GM18873 (cell line): ENCODE measurements around the gene CD101.
"Not testable (repeated sequence)": the region's sequence is repeated elsewhere in the genome, so short reads cannot be mapped to it uniquely, and the experiment has no call there.

ENCODE experiments used
- ATAC-seq: cut with Tn5 transposase; IDR thresholded peaks from one replicate; pipeline ENCODE4 v1.9.1; 2021; ENCODE audit warnings: mild to moderate bottlenecking, moderate library complexity, moderate number of reproducible peaks; ENCODE audit not compliant: unreplicated experiment, low FRiP score

CD101 gene, protein sequence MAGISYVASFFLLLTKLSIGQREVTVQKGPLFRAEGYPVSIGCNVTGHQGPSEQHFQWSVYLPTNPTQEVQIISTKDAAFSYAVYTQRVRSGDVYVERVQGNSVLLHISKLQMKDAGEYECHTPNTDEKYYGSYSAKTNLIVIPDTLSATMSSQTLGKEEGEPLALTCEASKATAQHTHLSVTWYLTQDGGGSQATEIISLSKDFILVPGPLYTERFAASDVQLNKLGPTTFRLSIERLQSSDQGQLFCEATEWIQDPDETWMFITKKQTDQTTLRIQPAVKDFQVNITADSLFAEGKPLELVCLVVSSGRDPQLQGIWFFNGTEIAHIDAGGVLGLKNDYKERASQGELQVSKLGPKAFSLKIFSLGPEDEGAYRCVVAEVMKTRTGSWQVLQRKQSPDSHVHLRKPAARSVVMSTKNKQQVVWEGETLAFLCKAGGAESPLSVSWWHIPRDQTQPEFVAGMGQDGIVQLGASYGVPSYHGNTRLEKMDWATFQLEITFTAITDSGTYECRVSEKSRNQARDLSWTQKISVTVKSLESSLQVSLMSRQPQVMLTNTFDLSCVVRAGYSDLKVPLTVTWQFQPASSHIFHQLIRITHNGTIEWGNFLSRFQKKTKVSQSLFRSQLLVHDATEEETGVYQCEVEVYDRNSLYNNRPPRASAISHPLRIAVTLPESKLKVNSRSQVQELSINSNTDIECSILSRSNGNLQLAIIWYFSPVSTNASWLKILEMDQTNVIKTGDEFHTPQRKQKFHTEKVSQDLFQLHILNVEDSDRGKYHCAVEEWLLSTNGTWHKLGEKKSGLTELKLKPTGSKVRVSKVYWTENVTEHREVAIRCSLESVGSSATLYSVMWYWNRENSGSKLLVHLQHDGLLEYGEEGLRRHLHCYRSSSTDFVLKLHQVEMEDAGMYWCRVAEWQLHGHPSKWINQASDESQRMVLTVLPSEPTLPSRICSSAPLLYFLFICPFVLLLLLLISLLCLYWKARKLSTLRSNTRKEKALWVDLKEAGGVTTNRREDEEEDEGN

GRCh38 chr1:117001254-117001927, at the start of gene CD101:
Gene CD101 (plus strand): TSS chr1:117001760. CDS start chr1:117001818, 58 bp downstream.
- peak; percentile 89 for ATAC-seq

GRCh38 chr1:116952738-116953275, 48.8 kb upstream of the CD101 start:
- ATAC-seq: no peak

DNA sequence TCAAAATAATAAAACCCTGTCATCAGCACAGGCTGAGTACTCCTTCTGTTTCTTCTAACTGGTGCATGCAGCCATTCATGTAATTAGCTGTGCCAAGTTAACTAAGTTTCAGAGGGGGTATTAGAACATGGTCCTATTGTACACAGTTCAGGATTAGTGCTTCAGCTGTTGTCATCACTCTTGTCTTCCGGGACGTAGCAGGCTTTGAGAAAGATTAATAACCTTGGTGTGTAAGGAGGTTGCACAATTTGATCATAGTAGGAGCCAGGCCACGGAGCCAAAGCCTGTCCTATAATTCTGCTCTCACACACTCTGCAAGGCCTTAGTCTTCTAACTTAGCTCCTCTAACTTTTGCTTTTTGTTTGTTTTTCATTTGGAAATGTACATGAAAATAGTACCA, 47.1 kb upstream of the CD101 start:
- ATAC-seq: no peak

- ATAC-seq: no peak
Observed at GRCh38 chr1:116956378-116956777, 45.2 kb upstream of the CD101 start.

GRCh38 chr1:116957646-116958045, 43.9 kb upstream of the CD101 start:
- no peak for ATAC-seq

DNA sequence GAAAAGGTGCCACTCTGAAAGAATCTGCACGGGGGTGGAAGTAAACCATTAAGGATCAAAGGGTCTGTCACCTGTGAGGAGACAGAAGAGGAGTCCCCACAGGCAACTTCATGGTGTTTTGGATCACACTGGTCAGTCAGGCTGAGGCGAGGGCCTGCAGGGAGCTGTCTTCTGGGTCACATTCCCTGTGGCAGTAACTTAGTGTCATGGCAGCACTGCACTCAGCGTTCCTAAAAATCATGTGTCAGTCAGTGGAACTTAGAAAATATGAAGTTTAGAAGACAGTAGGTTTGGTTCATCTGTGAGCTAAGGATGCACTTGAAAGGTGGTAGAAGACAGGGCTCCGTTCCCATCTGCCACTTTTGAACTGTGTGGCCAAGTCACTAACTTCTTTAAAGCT, 43.5 kb upstream of the CD101 start:
- no peak for ATAC-seq

GRCh38 chr1:116958977-116959376, 42.6 kb upstream of the CD101 start:
- ATAC-seq: no peak

DNA sequence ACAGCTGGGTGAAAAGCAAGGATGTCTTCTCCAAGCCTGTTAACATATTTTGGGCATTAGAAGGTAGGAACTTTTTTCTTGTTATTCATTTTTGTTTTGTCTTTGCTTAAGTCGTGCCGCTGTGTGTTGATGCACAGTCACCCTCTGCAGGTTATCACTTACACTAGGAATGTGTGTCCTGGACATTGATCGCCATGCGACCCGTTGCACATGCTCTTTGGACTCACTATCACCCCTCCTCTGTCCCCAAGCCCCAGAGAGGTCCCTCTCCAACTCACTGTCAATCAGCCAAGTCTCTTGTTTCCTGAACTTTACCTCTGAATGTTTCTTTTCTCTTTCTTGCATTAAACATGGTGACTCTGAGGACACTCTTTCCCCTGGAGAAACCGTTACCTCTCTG, 40.0 kb upstream of the CD101 start:
- ATAC-seq: no peak

GRCh38 chr1:116962987-116963639, 38.4 kb upstream of the CD101 start:
- no peak for ATAC-seq

- ATAC-seq: no peak
Observed at GRCh38 chr1:116966791-116967190, 34.8 kb upstream of the CD101 start.

DNA sequence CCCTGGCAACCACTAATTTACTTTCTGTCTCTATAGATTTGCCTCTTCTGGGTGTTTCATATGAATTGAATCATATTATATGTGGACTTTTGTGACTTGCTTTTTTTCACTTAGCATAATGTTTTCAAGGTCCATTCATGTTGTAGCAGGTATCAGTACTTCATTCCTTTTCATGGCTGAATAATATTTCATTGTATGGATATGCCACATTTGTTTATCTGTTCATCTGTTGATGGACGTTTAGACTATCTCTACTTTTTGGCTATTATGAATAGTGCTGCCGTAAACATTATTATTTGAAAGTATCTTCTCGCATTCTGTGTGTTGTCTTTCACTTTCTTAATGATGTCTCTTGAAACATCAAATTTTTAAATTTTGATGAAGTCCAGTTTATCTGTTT, 32.8 kb upstream of the CD101 start:
- ATAC-seq: no peak

DNA sequence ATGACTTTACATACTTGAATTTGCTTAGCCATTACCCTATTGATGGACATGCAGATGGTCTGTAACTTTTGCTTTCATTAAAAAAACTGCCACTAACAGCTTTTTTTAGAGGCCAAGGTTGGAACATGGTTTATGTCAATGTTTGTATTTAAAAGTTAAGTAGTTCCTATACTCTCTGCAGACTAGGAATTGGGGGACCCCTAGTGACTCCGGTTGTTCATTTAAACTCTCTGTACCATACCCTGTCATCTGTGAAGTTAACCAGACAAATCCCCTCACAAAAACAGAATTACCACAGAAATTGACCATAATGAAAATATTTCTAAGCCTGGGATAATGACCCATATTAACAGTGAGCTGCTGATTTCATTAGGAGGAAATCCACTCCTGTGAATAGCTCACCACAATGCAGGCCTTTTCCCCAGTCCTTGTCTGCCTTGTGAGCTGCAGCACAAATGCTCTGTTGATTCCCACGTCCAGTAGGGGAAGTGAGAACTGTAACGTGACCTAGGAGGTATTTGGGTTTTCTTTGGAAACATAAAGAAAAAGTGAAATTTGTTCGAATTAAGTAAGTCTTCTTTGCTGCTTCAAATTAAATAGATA, 30.2 kb upstream of the CD101 start:
- no peak for ATAC-seq

DNA sequence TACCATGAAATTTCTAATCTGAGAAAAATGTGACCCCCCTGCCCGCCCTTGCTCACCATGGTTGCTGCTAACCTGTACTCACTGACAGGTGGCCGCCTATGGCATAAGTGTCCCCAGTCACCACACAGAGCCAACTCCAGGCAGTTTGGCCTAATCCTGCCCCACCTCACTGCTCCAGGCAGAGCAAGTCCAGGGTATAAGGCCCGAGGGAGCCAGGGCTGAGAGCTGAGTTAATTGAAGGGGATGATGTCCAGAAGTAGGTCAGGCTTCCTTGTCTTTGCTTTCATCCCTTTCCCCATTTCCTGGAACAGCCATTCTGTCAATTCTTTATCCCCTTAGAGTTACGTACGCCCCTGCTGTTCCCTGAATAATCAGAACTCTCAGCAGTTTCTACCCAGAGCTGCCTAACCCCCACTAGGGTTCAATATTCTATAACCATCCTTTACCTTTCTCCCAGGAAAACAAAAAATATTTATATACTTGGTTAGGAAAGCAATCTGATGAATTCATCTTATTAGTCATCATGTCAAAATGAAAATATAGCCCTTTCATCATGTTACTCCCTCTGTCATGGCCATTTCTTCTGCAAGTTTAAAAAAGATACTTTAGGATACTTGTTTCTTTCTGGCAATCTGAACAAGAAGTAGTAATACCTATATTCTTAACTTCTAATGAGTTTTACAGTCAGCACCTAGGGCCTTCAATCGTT, 29.4 kb upstream of the CD101 start:
- ATAC-seq: no peak

DNA sequence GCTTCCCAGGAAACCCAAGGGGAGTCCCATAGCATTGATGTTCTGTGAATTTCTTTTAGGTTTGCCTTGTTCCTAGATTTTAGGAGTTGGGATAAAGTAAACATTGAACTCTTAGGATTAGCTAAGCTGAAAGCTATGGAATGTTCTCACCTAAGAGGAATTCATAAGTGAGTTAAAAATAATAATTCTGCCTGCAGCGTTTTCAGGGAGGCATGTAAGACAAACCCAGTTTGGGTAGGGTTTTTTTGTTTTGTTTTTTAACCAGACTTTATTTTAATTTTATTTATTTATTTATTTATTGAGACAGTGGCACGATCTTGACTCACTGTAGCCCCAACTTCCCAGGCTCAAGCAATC, 28.9 kb upstream of the CD101 start:
- no peak for ATAC-seq

GRCh38 chr1:116980309-116980708, 21.3 kb upstream of the CD101 start:
- ATAC-seq: not testable (repeated sequence)

GRCh38 chr1:116981521-116982037, 20.0 kb upstream of the CD101 start:
- ATAC-seq: no peak

GRCh38 chr1:116982319-116983004, 19.1 kb upstream of the CD101 start:
- ATAC-seq: no peak

DNA sequence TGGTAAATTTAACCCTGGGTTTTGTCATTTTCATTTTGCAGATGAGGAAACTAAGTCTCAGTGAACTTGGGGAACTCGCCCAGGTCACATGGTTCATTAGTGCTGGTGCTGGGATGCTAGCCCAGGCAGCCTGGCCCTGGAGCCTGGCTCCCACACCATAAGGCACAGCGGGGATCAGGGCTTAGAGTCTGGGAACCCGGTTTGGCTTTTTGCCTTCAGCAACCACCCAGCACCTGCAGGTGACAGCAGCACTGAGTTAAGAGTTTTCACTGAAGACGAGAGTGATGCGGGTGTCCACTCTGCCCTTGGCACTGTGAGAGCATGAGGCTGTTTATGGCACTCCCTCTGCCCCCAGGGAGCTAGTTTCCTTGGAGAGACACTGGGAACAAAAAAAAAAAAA, 18.4 kb upstream of the CD101 start:
- no peak for ATAC-seq
